Ishikawa (cell line): Measurements from ENCODE around the gene CAMK4.

Source experiments
- CEBPB ChIP-seq: IDR thresholded peaks from 2 replicates; pipeline ENCODE4 v1.6.1; 2012
- EP300 ChIP-seq: IDR thresholded peaks from 2 replicates; pipeline ENCODE4 v1.6.1; 2012; ENCODE audit warnings: borderline replicate concordance
- TAF1 ChIP-seq: IDR thresholded peaks from 2 replicates; pipeline ENCODE4 v1.6.1; 2012; ENCODE audit warnings: low read depth, mild to moderate bottlenecking
- TEAD4 ChIP-seq: IDR thresholded peaks from 2 replicates; pipeline ENCODE4 v1.6.1; 2012
- TF ChIP-seq, protein P1 (sequence below): IDR thresholded peaks from 2 replicates; pipeline ENCODE4 v1.6.1; 2012
- TF ChIP-seq, protein P2 (sequence below): IDR thresholded peaks from 2 replicates; pipeline ENCODE4 v1.6.1; 2012

DNA sequence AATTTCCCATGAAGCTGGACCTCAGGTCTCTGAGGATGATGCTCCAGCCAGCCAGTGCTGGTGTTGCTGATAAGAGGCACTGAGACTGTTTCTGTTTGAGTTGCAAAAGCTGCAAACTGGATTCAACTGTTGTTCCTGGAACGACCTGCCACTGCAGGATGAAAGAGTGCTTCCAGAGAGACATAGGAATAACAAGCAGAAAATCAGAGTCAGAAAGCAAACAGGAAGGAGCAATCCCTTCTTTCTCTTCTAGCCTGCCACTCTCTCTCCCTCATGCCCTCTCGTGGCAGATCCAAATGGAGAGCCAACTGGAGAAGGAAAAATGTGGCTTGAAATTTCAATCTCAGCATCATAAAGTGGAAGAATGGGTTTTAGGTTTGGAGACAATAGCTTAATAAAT lies 177.7 kb downstream of the CAMK4 start:
- no peak for TF ChIP-seq TAF1
- TF ChIP-seq EP300, result no peak
- TF ChIP-seq, protein P1, sequence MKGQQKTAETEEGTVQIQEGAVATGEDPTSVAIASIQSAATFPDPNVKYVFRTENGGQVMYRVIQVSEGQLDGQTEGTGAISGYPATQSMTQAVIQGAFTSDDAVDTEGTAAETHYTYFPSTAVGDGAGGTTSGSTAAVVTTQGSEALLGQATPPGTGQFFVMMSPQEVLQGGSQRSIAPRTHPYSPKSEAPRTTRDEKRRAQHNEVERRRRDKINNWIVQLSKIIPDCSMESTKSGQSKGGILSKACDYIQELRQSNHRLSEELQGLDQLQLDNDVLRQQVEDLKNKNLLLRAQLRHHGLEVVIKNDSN, result no peak
- TF ChIP-seq TEAD4, result no peak
- TF ChIP-seq, protein P2, sequence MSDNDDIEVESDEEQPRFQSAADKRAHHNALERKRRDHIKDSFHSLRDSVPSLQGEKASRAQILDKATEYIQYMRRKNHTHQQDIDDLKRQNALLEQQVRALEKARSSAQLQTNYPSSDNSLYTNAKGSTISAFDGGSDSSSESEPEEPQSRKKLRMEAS, result no peak
- TF ChIP-seq CEBPB, result no peak
